Upper lobe of right lung (tissue), 1 donor: ENCODE measurements around the gene LRRC56. TPM values are rescaled to one million over a fixed set of nuclear protein-coding genes. Genes with fewer than 3 reads are reported as not detected.

Source experiments
- ATAC-seq: fragments of 200-7000 bp; cut with Tn5 transposase; one replicate; pipeline ENCODE4 v1.9.1; 2020; ENCODE audit warnings: mild to moderate bottlenecking, moderate library complexity
- DNase-seq: peaks from one replicate; pipeline ENCODE4 v3.0.0-alpha.2; 2020
- H3K27ac ChIP-seq: fragments of 200-600 bp; one replicate; pipeline ENCODE4 v1.8.0; 2022
- H3K27me3 ChIP-seq: fragments of 200-600 bp; one replicate; pipeline ENCODE4 v1.8.0; 2022; ENCODE audit warnings: mild to moderate bottlenecking
- H3K36me3 ChIP-seq: fragments of 200-600 bp; one replicate; pipeline ENCODE4 v1.8.0; 2022
- H3K4me1 ChIP-seq: fragments of 200-600 bp; one replicate; pipeline ENCODE4 v1.8.0; 2022
- H3K4me3 ChIP-seq: fragments of 200-600 bp; one replicate; pipeline ENCODE4 v1.8.0; 2022; ENCODE audit warnings: mild to moderate bottlenecking
- H3K9me3 ChIP-seq: fragments of 200-600 bp; one replicate; pipeline ENCODE4 v1.8.0; 2022
- CTCF ChIP-seq: fragments of 200-600 bp; IDR thresholded peaks from one replicate; pipeline ENCODE4 v1.8.0; 2022; ENCODE audit warnings: antibody characterized with exemption
- intact Hi-C: fragments of 100-400 bp; cut with DNase I; formaldehyde crosslinking; loops from one replicate; pipeline ENCODE4 v1.11.0; 2022
- total RNA-seq: library from RNA; stranded (reverse); fragmentation: NEBNext Ultra II Directional; extraction: Animal tissue kit (Norgen Biotek cat#: 25700); gene quantifications from one replicate; pipeline ENCODE4 v1.2.1, GENCODE V29; 2021
- donor health status: DM: no; HTN: yes; CAD: no; lungs with severe emphysema.

LRRC56 gene
- total RNA-seq, 1 donor from 2014 or later, result 3.2 TPM

DNA sequence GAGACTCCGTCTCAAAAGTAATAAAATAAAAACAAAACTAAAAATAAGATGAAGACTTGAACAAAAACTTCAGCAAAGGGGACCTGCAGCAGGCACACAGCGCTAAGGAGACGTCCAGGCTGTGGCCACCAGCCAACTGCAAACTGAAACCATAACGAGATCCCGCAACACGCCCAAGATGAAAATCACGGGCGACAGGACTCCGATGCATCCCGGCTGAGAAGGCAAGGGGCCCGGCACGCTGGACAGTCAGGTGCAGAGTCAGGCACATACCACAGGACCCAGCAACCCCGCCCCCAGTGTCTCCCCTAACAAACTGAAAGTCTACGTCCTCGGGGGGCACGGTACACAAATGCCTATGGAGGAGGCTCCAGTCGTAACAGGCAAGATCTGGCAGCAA lies 11.1 kb upstream of the LRRC56 start:
- Histone ChIP-seq H3K27me3 (no peaks in the 10 kb centered on the region), H3K9me3 (no peaks in the 10 kb centered on the region), H3K27ac (no peak overlapping the region), H3K4me1 (no peaks in the 10 kb centered on the region), H3K36me3 (peaks cover 1% of the 10 kb centered on the region), H3K4me3 (no peak overlapping the region)
- intact Hi-C loops, result no loop called here
- no peak for TF ChIP-seq CTCF
- DNase-seq (no peak), ATAC-seq (no peak)

DNA sequence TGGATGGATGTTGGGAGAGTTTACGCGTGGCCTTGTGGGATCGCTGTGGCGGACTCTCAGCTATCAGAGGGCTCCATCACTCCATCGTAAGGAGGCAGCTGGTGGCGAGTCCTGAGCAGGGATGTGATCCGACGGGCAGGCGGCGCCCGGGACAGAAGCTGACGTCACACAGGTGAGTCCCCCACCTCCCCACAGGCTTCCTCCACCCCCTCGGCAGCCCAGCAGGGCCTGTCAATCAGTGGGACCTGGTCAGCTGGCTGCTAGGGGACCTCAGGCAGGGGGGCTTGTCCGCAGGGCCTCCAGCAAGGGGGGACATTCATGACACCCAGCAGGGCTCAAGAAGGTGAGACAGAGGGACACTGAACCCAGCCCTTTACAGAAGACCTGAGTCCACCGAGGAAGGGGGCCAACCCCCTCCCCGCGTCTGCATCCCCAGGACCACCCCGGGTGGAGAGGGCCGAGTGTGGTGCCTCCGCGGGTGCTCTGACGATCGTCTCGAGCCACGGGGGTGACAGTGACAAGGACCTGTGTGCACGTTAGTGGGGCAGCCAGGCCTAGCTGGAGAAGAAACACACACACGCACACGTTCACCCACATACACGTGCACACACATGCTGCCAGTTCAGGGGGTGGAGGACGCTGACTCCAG lies 9.0 kb upstream of the LRRC56 start:
- Histone ChIP-seq H3K27ac (no peak overlapping the region), H3K27me3 (no peaks in the 10 kb centered on the region), H3K4me1 (no peaks in the 10 kb centered on the region), H3K9me3 (no peaks in the 10 kb centered on the region), H3K4me3 (no peak overlapping the region), H3K36me3 (peaks cover 22% of the 10 kb centered on the region)
- intact Hi-C loops, result no loop called here
- no peak for TF ChIP-seq CTCF
- DNase-seq, result peak; percentile 56
- ATAC-seq, result no peak

- intact Hi-C loops, result no loop called here
- ATAC-seq (no peak), DNase-seq (peak; percentile 61)
- Histone ChIP-seq H3K4me1 (peaks cover 6% of the 10 kb centered on the region), H3K27ac (no peak overlapping the region), H3K4me3 (no peak overlapping the region), H3K27me3 (no peaks in the 10 kb centered on the region), H3K36me3 (peaks cover 27% of the 10 kb centered on the region), H3K9me3 (no peaks in the 10 kb centered on the region)
- no peak for TF ChIP-seq CTCF
Measured at GRCh38 chr11:528815-529727, 8.3 kb upstream of the LRRC56 start.

DNA sequence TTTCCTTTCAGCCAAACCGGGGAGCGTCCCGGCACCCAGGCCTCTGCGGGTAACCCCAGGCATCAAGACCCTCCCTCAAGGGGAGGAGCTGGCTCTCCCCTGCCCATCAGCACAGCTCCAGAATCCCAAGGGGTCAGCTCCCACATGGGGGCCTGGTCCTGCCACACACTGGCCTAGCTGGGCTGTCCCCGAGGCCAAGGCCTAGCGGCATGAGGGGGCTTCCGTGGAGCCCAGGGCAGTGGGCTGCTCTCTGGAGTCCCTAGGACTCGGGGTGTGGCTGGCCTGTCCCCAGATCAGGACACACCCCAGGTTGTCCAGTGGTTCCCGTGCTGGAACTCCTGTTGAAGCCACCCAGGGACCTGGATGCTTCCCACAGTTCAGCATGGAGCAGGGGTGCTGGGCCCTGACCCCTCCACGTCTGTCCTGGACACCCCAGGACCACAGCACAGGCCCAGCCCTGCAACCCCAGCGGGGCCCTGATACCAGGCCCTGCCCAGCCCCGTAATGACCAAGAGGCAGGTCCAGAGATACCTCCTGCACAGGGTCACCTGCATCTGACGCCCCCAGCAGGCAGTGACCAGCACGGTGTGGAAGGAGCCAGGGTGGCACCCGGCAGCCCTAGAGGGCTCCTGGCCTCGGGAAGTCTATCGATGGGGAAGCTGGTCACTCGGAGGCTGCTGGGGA lies 7.5 kb upstream of the LRRC56 start:
- peaks cover 12% of the 10 kb centered on the region for H3K4me1 ChIP-seq

More for the DNA sequence above, 7.5 kb upstream of the LRRC56 start:
- Histone ChIP-seq H3K27me3 (no peaks in the 10 kb centered on the region), H3K27ac (no peak overlapping the region), H3K4me3 (no peak overlapping the region), H3K36me3 (peaks cover 27% of the 10 kb centered on the region), H3K9me3 (no peaks in the 10 kb centered on the region)
- intact Hi-C loops, result no loop called here
- DNase-seq (peak; percentile 65), ATAC-seq (no peak)
- no peak for TF ChIP-seq CTCF
